TTC549 (cell line): ENCODE measurements around the gene TRIP6.
"Not testable (repeated sequence)": the region's sequence is repeated elsewhere in the genome, so short reads cannot be mapped to it uniquely, and the experiment has no call there.

Experiments
- FAIRE-seq: peaks from 2 replicates; lab custom pipeline; 2012; peaks lifted over from hg19 to GRCh38; lab: Jason Lieb, UNC

TRIP6 gene

GRCh38 chr7:100839361-100839760 is 27.8 kb upstream of the TRIP6 start:
- FAIRE-seq = no peak

- FAIRE-seq = no peak
Observed at GRCh38 chr7:100840470-100841100, 26.6 kb upstream of the TRIP6 start.

- no peak for FAIRE-seq
Observed at GRCh38 chr7:100847360-100847759, 19.8 kb upstream of the TRIP6 start.

GRCh38 chr7:100852048-100852872 is 14.9 kb upstream of the TRIP6 start, which contains the start of gene SLC12A9:
Gene SLC12A9, plus strand, starts transcription at chr7:100852713. Its CDS starts 1,485 bp downstream, at chr7:100854198.
- peak; percentile 13 for FAIRE-seq

GRCh38 chr7:100854146-100854895 is 12.9 kb upstream of the TRIP6 start:
- FAIRE-seq = no peak

GRCh38 chr7:100854899-100855298 is 12.3 kb upstream of the TRIP6 start:
- not testable (repeated sequence) for FAIRE-seq

GRCh38 chr7:100855515-100855914 is 11.7 kb upstream of the TRIP6 start:
- no peak for FAIRE-seq

- FAIRE-seq = no peak
Observed at GRCh38 chr7:100856871-100857282, 10.3 kb upstream of the TRIP6 start.

GRCh38 chr7:100859856-100860255 is 7.3 kb upstream of the TRIP6 start:
- no peak for FAIRE-seq

GRCh38 chr7:100860702-100861615 is 6.2 kb upstream of the TRIP6 start:
- no peak for FAIRE-seq

- no peak for FAIRE-seq
Observed at GRCh38 chr7:100861616-100861985, 5.6 kb upstream of the TRIP6 start.

- no peak for FAIRE-seq
Observed at GRCh38 chr7:100863406-100863950, 3.7 kb upstream of the TRIP6 start.

GRCh38 chr7:100864263-100864845 is 2.8 kb upstream of the TRIP6 start:
- FAIRE-seq = no peak

GRCh38 chr7:100865372-100865911 is 1.7 kb upstream of the TRIP6 start:
- no peak for FAIRE-seq

GRCh38 chr7:100865938-100866728 is 1.1 kb upstream of the TRIP6 start:
- FAIRE-seq = no peak

GRCh38 chr7:100866729-100867039 is 503 bp upstream of the TRIP6 start:
- FAIRE-seq = no peak

- FAIRE-seq = no peak
Observed at GRCh38 chr7:100867776-100868485, 744 bp downstream of the TRIP6 start.

GRCh38 chr7:100873599-100874299 is 6.6 kb downstream of the TRIP6 start:
- no peak for FAIRE-seq

GRCh38 chr7:100874300-100874576 is 7.1 kb downstream of the TRIP6 start:
- no peak for FAIRE-seq
